Activated CD8-positive, alpha-beta T cell treated with anti-CD3 and anti-CD28 coated beads, Interleukin-2, amount 10 ng/mL, durations not matched to agents 7 days and 5 days (primary cell): ENCODE measurements around the gene SLC35F6. TPM values are rescaled to one million over a fixed set of nuclear protein-coding genes. Genes with fewer than 3 reads are reported as not detected.
A peak's percentile ranks its signal among the peaks of the same experiment; 100 is the strongest.
"Not testable (repeated sequence)": the region's sequence is repeated elsewhere in the genome, so short reads cannot be mapped to it uniquely, and the experiment has no call there.

Experiments
- ATAC-seq: fragments of 150-1000 bp; cut with Tn5 transposase; one replicate; pipeline ENCODE4 v1.10.0; 2021; ENCODE audit warnings: moderate library complexity
- CTCF ChIA-PET: fragments of 350-600 bp; sonication (Branson Sonifier 250); formaldehyde crosslinking; loops from one replicate; lab custom pipeline; 2021; ENCODE audit warnings: antibody characterized with exemption; lab: Charles Lee
- POLR2A ChIA-PET: fragments of 350-600 bp; sonication (Branson Sonifier 250); formaldehyde crosslinking; loops from one replicate; lab custom pipeline; 2021; ENCODE audit warnings: antibody characterized with exemption; lab: Charles Lee
- DNase-seq: peaks from one replicate; pipeline ENCODE4 v3.0.0-alpha.2; 2020
- H3K27ac Mint-ChIP-seq: one replicate; pipeline ENCODE4 v1.8.0; 2021; ENCODE audit warnings: mild to moderate bottlenecking, mixed read lengths
- H3K27me3 Mint-ChIP-seq: one replicate; pipeline ENCODE4 v1.8.0; 2021; ENCODE audit warnings: low read depth, mixed read lengths
- H3K36me3 Mint-ChIP-seq: one replicate; pipeline ENCODE4 v1.8.0; 2021; ENCODE audit warnings: low read depth, mixed read lengths
- H3K4me1 Mint-ChIP-seq: one replicate; pipeline ENCODE4 v1.8.0; 2021; ENCODE audit warnings: low read depth, mixed read lengths
- H3K4me3 Mint-ChIP-seq: one replicate; pipeline ENCODE4 v1.8.0; 2021; ENCODE audit warnings: mild to moderate bottlenecking, mixed read lengths
- H3K9me3 Mint-ChIP-seq: one replicate; pipeline ENCODE4 v1.8.0; 2022; ENCODE audit warnings: mixed read lengths; ENCODE audit not compliant: insufficient read depth
- total RNA-seq, 2 experiments: library from RNA; stranded (reverse); gene quantifications; one replicate each; pipeline ENCODE4 v1.2.3, GENCODE V29; 2021

The SLC35F6 gene
- total RNA-seq, 2 experiments from 2014 or later = 21.0 to 21.1 TPM

GRCh38 chr2:26778098-26778497 lies 14.0 kb downstream of the SLC35F6 start:
- ChIA-PET CTCF (interaction anchor here (1.4 kb wide), 1 partner anchor 68 kb away, joined by 4 read pairs; no protein-coding TSS in a partner anchor), POLR2A (no interaction called here)
- Mint-ChIP-seq H3K27ac (no peak overlapping the region), H3K27me3 (no peaks in the 10 kb centered on the region), H3K36me3 (peaks cover 47% of the 10 kb centered on the region), H3K4me1 (peaks cover 15% of the 10 kb centered on the region), H3K4me3 (no peak overlapping the region), H3K9me3 (no peaks in the 10 kb centered on the region)
- DNase-seq (no peak), ATAC-seq (no peak)

GRCh38 chr2:26778507-26778906 lies 14.4 kb downstream of the SLC35F6 start:
- Mint-ChIP-seq H3K36me3 (peaks cover 47% of the 10 kb centered on the region), H3K9me3 (no peaks in the 10 kb centered on the region), H3K27ac (no peak overlapping the region), H3K4me3 (no peak overlapping the region), H3K4me1 (peaks cover 14% of the 10 kb centered on the region), H3K27me3 (no peaks in the 10 kb centered on the region)
- DNase-seq (no peak), ATAC-seq (no peak)
- CTCF ChIA-PET = no interaction called here
- POLR2A ChIA-PET = no interaction called here

GRCh38 chr2:26780203-26780760 lies 16.2 kb downstream of the SLC35F6 start:
- POLR2A ChIA-PET = no interaction called here
- Mint-ChIP-seq H3K27me3 (no peaks in the 10 kb centered on the region), H3K4me1 (peaks cover 14% of the 10 kb centered on the region), H3K9me3 (no peaks in the 10 kb centered on the region), H3K36me3 (peaks cover 42% of the 10 kb centered on the region), H3K4me3 (no peak overlapping the region), H3K27ac (no peak overlapping the region)
- DNase-seq (no peak), ATAC-seq (no peak)
- CTCF ChIA-PET = interaction anchor here (2.5 kb wide), 1 partner anchor 9 kb away, joined by 8 read pairs; no protein-coding TSS in a partner anchor

GRCh38 chr2:26782876-26783704 lies 19.0 kb downstream of the SLC35F6 start:
- ATAC-seq = no peak
- H3K4me1 Mint-ChIP-seq = peaks cover 19% of the 10 kb centered on the region
- H3K4me3 Mint-ChIP-seq = no peak overlapping the region
- no peak overlapping the region for H3K27ac Mint-ChIP-seq
- ChIA-PET CTCF (interaction anchor here (2.5 kb wide), 1 partner anchor 11 kb away, joined by 8 read pairs; no protein-coding TSS in a partner anchor), POLR2A (interaction anchor here (1.1 kb wide), 1 partner anchor 17 kb away, joined by 3 read pairs; no protein-coding TSS in a partner anchor)
- DNase-seq = no peak
- H3K27me3 Mint-ChIP-seq = no peaks in the 10 kb centered on the region
- peaks cover 41% of the 10 kb centered on the region for H3K36me3 Mint-ChIP-seq
- H3K9me3 Mint-ChIP-seq = no peaks in the 10 kb centered on the region

GRCh38 chr2:26784570-26785234 lies 20.6 kb downstream of the SLC35F6 start:
- DNase-seq = no peak
- CTCF ChIA-PET = no interaction called here

GRCh38 chr2:26785431-26786206 lies 21.5 kb downstream of the SLC35F6 start, which contains the start of gene CENPA:
Gene CENPA, plus strand, starts transcription at chr2:26786056. Its CDS starts 141 bp downstream, at chr2:26786197.
- Mint-ChIP-seq H3K9me3 (peaks cover 9% of the 10 kb centered on the region), H3K36me3 (peaks cover 48% of the 10 kb centered on the region), H3K4me1 (peaks cover 39% of the 10 kb centered on the region), H3K27me3 (no peaks in the 10 kb centered on the region), H3K4me3 (peak within 1 kb of the TSS; percentile 100), H3K27ac (peak within 1 kb of the TSS; percentile 94)
- peak; percentile 98 for DNase-seq
- ChIA-PET POLR2A (interaction anchor here (0.6 to 1.9 kb wide), 7 partner anchors 10 to 265 kb away, joined by 3 to 9 read pairs (median 3); partner anchors contain the start of genes AGBL5 and SLC35F6), CTCF (interaction anchor here (0.6 to 1.2 kb wide), 4 partner anchors 9 to 40 kb away, joined by 3 to 5 read pairs (median 4); no protein-coding TSS in a partner anchor)
- ATAC-seq = peak; percentile 99

More at GRCh38 chr2:26784570-26785234, 20.6 kb downstream of the SLC35F6 start:
- H3K27ac Mint-ChIP-seq = no peak overlapping the region
- no peak for ATAC-seq
- H3K27me3 Mint-ChIP-seq = no peaks in the 10 kb centered on the region
- H3K4me3 Mint-ChIP-seq = peak overlapping the region; percentile 100
- peaks cover 48% of the 10 kb centered on the region for H3K36me3 Mint-ChIP-seq
- peaks cover 5% of the 10 kb centered on the region for H3K9me3 Mint-ChIP-seq
- POLR2A ChIA-PET = no interaction called here
- H3K4me1 Mint-ChIP-seq = peaks cover 34% of the 10 kb centered on the region

GRCh38 chr2:26786207-26787028 lies 22.3 kb downstream of the SLC35F6 start:
- peaks cover 51% of the 10 kb centered on the region for H3K36me3 Mint-ChIP-seq
- DNase-seq (peak; percentile 43), ATAC-seq (peak; percentile 38)
- CTCF ChIA-PET = interaction anchor here (0.6 to 1.2 kb wide), 7 partner anchors 9 to 40 kb away, joined by 3 to 6 read pairs (median 3); no protein-coding TSS in a partner anchor
- POLR2A ChIA-PET = interaction anchor here (1.0 to 1.9 kb wide), 6 partner anchors 11 to 264 kb away, joined by 3 to 9 read pairs (median 4); partner anchors contain the start of genes AGBL5 and SLC35F6
- peaks cover 17% of the 10 kb centered on the region for H3K9me3 Mint-ChIP-seq
- peaks cover 43% of the 10 kb centered on the region for H3K4me1 Mint-ChIP-seq
- H3K4me3 Mint-ChIP-seq = peak overlapping the region; percentile 100
- no peaks in the 10 kb centered on the region for H3K27me3 Mint-ChIP-seq
- H3K27ac Mint-ChIP-seq = peak overlapping the region; percentile 94

GRCh38 chr2:26792720-26793119 lies 28.6 kb downstream of the SLC35F6 start:
- ChIA-PET CTCF (no interaction called here), POLR2A (no interaction called here)
- ATAC-seq (no peak), DNase-seq (no peak)
- no peaks in the 10 kb centered on the region for H3K27me3 Mint-ChIP-seq
- H3K4me3 Mint-ChIP-seq = no peak overlapping the region
- H3K27ac Mint-ChIP-seq = no peak overlapping the region
- peaks cover 86% of the 10 kb centered on the region for H3K36me3 Mint-ChIP-seq
- H3K4me1 Mint-ChIP-seq = peaks cover 28% of the 10 kb centered on the region
- H3K9me3 Mint-ChIP-seq = peaks cover 18% of the 10 kb centered on the region

GRCh38 chr2:26793518-26793917 lies 29.4 kb downstream of the SLC35F6 start:
- Mint-ChIP-seq H3K9me3 (peaks cover 18% of the 10 kb centered on the region), H3K27ac (peak overlapping the region; percentile 54), H3K27me3 (no peaks in the 10 kb centered on the region), H3K4me1 (peaks cover 20% of the 10 kb centered on the region), H3K36me3 (peaks cover 82% of the 10 kb centered on the region), H3K4me3 (no peak overlapping the region)
- ChIA-PET POLR2A (no interaction called here), CTCF (no interaction called here)
- no peak for DNase-seq
- ATAC-seq = no peak

- DNase-seq, H3K27me3 Mint-ChIP-seq, H3K9me3 Mint-ChIP-seq, H3K4me3 Mint-ChIP-seq, H3K27ac Mint-ChIP-seq, CTCF ChIA-PET, H3K4me1 Mint-ChIP-seq, ATAC-seq, POLR2A ChIA-PET: not testable (repeated sequence)
- H3K36me3 Mint-ChIP-seq = peaks cover 74% of the 10 kb centered on the region
Observed at GRCh38 chr2:26795135-26795534, 31.1 kb downstream of the SLC35F6 start.
